HepG2 (cell line): ENCODE measurements around the gene RESP18. TPM values are rescaled to one million over a fixed set of nuclear protein-coding genes. Genes with fewer than 3 reads are reported as not detected.

ENCODE experiments used
- ARNT2 ChIP-seq: sonication (generic); formaldehyde crosslinking; IDR thresholded peaks from 2 replicates; pipeline ENCODE4 v1.8.0; 2022; ENCODE audit warnings: mild to moderate bottlenecking, low read depth, missing genetic modification reagents, moderate library complexity
- ARNTL ChIP-seq: sonication (generic); formaldehyde crosslinking; IDR thresholded peaks from 2 replicates; pipeline ENCODE4 v1.4.0; 2020; ENCODE audit warnings: mild to moderate bottlenecking, missing genetic modification reagents
- ASH2L ChIP-seq: fragments of 300-600, 200-600 bp; sonication (generic); IDR thresholded peaks from 2 replicates; pipeline ENCODE4 v1.7.0; 2017; ENCODE audit warnings: low read depth, mild to moderate bottlenecking, moderate library complexity, mixed read lengths, low read length; ENCODE audit not compliant: insufficient read length
- ELF3 ChIP-seq: IDR thresholded peaks from 2 replicates; pipeline ENCODE4 v1.6.1; 2016; ENCODE audit warnings: missing genetic modification reagents, missing compliant biosample characterization
- LCORL ChIP-seq, 2 experiments: fragments of 450-650 bp in 1 of 2; sonication (generic) in 1 of 2; formaldehyde crosslinking in 1 of 2; IDR thresholded peaks; 2 replicates each; pipeline versions ENCODE4 v1.5.0 to v1.6.1; 2017 to 2020; ENCODE audit warnings: antibody characterized with exemption in 1 of 2, missing genetic modification reagents in 1 of 2
- NCOA2 ChIP-seq: sonication (generic); formaldehyde crosslinking; IDR thresholded peaks from 2 replicates; pipeline ENCODE4 v1.8.0; 2022; ENCODE audit warnings: inconsistent platforms
- NFE2 ChIP-seq: sonication (generic); formaldehyde crosslinking; IDR thresholded peaks from 2 replicates; pipeline ENCODE4 v1.4.0; 2020; ENCODE audit warnings: missing genetic modification reagents
- NFIC ChIP-seq: IDR thresholded peaks from 2 replicates; pipeline ENCODE4 v1.6.1; 2012; ENCODE audit warnings: mild to moderate bottlenecking, low read length, inconsistent platforms
- NFYC ChIP-seq: IDR thresholded peaks from 2 replicates; pipeline ENCODE4 v1.6.1; 2016; ENCODE audit warnings: missing genetic modification reagents, missing compliant biosample characterization
- RARA ChIP-seq: IDR thresholded peaks from 2 replicates; pipeline ENCODE4 v1.6.1; 2016; ENCODE audit warnings: missing genetic modification reagents, missing compliant biosample characterization
- SCMH1 ChIP-seq: sonication (generic); formaldehyde crosslinking; IDR thresholded peaks from 2 replicates; pipeline ENCODE4 v1.9.0; 2021; ENCODE audit warnings: missing genetic modification reagents, mild to moderate bottlenecking, borderline replicate concordance
- SPEN ChIP-seq: sonication (generic); formaldehyde crosslinking; IDR thresholded peaks from 2 replicates; pipeline ENCODE4 v1.5.1; 2020; ENCODE audit warnings: low read depth, mild to moderate bottlenecking, missing genetic modification reagents
- TFAP4 ChIP-seq: sonication (generic); IDR thresholded peaks from 2 replicates; pipeline ENCODE4 v1.6.1; 2016; ENCODE audit warnings: low read depth, borderline replicate concordance
- THYN1 ChIP-seq: sonication (generic); formaldehyde crosslinking; IDR thresholded peaks from 2 replicates; pipeline ENCODE4 v1.8.1; 2023; ENCODE audit warnings: low read depth, mild to moderate bottlenecking, moderate library complexity, missing genetic modification reagents, borderline replicate concordance
- ZBTB4 ChIP-seq: sonication (generic); formaldehyde crosslinking; IDR thresholded peaks from 2 replicates; pipeline ENCODE4 v1.4.0; 2020; ENCODE audit warnings: missing genetic modification reagents, mild to moderate bottlenecking, borderline replicate concordance
- ZFP36L1 ChIP-seq: sonication (generic); formaldehyde crosslinking; IDR thresholded peaks from 2 replicates; pipeline ENCODE4 v1.8.0; 2022; ENCODE audit warnings: mild to moderate bottlenecking, missing genetic modification reagents, moderate library complexity
- ZNF34 ChIP-seq: sonication (generic); formaldehyde crosslinking; IDR thresholded peaks from 2 replicates; pipeline ENCODE4 v1.4.0; 2020; ENCODE audit warnings: mild to moderate bottlenecking, missing genetic modification reagents, borderline replicate concordance
- ZNF615 ChIP-seq: sonication (generic); formaldehyde crosslinking; IDR thresholded peaks from 2 replicates; pipeline ENCODE4 v1.5.0; 2020; ENCODE audit warnings: mild to moderate bottlenecking, missing genetic modification reagents, borderline replicate concordance
- ZNF629 ChIP-seq: sonication (generic); formaldehyde crosslinking; conservative IDR thresholded peaks from 2 replicates; pipeline ENCODE4 v1.5.0; 2020; ENCODE audit warnings: missing genetic modification reagents
- polyA plus RNA-seq, 8 experiments: library from polyadenylated mRNA; depleted of rRNA in 3 of 8; stranded (reverse) in 7 of 8; unstranded in 1 of 8; fragments of >200 nt; fragmentation: Illumina TruSeq in 4 of 8; extraction: Trizol in 4 of 8; gene quantifications; 2 replicates each; pipeline versions ENCODE4 v1.2.1 to v1.2.3, GENCODE V29; 2011 to 2016; ENCODE audit warnings: low read depth in 4 of 8, missing spikeins in 1 of 8, mixed read lengths in 1 of 8; ENCODE audit not compliant: insufficient read depth in 1 of 8
- total RNA-seq, 5 experiments: library from RNA; depleted of rRNA; stranded (reverse); fragments of >200 nt; fragmentation: Illumina TruSeq; extraction: Trizol; gene quantifications; 2 replicates each; pipeline ENCODE4 v1.2.3, GENCODE V29; 2016; ENCODE audit warnings: low read depth in 1 of 5
- TF ChIP-seq, protein P1 (sequence below): sonication (generic); formaldehyde crosslinking; IDR thresholded peaks from 2 replicates; pipeline ENCODE4 v1.4.0; 2020; ENCODE audit warnings: missing genetic modification reagents, borderline replicate concordance
- TF ChIP-seq, protein P2 (sequence below): IDR thresholded peaks from 2 replicates; pipeline ENCODE4 v1.6.1; 2012; ENCODE audit warnings: low read depth, low read length, improper control_type of control experiment

RESP18 gene
- total and polyA plus RNA-seq, 2 of the 13 experiments (the other 11 are each of a cell fraction or from before 2014, with no cell fraction given) = not detected

- TF ChIP-seq TFAP4 (no peak), ZBTB4 (CRISPR knock-in tag) (peak; percentile 82; the same call in 1 of the 2 replicates), ZNF615 (CRISPR knock-in tag) (peak; percentile 82), ZFP36L1 (CRISPR knock-in tag) (peak; percentile 89), ELF3 (peak; percentile 81), ARNTL (CRISPR knock-in tag) (peak; percentile 80), RARA (CRISPR knock-in tag) (peak; percentile 80), SPEN (CRISPR knock-in tag) (0 out of 2 replicates have a peak, but pooled peaks have one; percentile 49), ZNF629 (CRISPR knock-in tag) (0 out of 2 replicates have a peak, but pooled peaks have one; percentile 14), NFIC (no peak), SCMH1 (CRISPR knock-in tag) (no peak), NCOA2 (CRISPR knock-in tag) (peak; percentile 81), NFE2 (CRISPR knock-in tag) (peak; percentile 68), THYN1 (no peak), ZNF34 (CRISPR knock-in tag) (no peak), NFYC (CRISPR knock-in tag) (peak; percentile 65), ASH2L (no peak), ARNT2 (CRISPR knock-in tag) (peak; percentile 95), LCORL (IDR thresholded peaks at IDR 0.05) (no peak), LCORL (CRISPR knock-in tag; IDR thresholded peaks at IDR 0.05) (0 out of 2 replicates have a peak, but pooled peaks have one; percentile 23)
- TF ChIP-seq, protein P1, sequence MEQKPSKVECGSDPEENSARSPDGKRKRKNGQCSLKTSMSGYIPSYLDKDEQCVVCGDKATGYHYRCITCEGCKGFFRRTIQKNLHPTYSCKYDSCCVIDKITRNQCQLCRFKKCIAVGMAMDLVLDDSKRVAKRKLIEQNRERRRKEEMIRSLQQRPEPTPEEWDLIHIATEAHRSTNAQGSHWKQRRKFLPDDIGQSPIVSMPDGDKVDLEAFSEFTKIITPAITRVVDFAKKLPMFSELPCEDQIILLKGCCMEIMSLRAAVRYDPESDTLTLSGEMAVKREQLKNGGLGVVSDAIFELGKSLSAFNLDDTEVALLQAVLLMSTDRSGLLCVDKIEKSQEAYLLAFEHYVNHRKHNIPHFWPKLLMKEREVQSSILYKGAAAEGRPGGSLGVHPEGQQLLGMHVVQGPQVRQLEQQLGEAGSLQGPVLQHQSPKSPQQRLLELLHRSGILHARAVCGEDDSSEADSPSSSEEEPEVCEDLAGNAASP (CRISPR knock-in tag) = peak; percentile 91
- TF ChIP-seq, protein P2, sequence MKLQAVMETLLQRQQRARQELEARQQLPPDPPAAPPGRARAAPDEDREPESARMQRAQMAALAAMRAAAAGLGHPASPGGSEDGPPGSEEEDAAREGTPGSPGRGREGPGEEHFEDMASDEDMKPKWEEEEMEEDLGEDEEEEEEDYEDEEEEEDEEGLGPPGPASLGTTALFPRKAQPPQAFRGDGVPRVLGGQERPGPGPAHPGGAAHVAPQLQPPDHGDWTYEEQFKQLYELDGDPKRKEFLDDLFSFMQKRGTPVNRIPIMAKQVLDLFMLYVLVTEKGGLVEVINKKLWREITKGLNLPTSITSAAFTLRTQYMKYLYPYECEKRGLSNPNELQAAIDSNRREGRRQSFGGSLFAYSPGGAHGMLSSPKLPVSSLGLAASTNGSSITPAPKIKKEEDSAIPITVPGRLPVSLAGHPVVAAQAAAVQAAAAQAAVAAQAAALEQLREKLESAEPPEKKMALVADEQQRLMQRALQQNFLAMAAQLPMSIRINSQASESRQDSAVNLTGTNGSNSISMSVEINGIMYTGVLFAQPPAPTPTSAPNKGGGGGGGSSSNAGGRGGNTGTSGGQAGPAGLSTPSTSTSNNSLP = no peak
Measured at GRCh38 chr2:219308142-219309101, 24.1 kb downstream of the RESP18 start (continued).
